HG03066 (cell line): ENCODE results near the gene AIF1L.

Experiments used
- ATAC-seq: cut with Tn5 transposase; IDR thresholded peaks from one replicate; pipeline ENCODE4 v1.9.1; 2021; ENCODE audit warnings: low read depth; ENCODE audit not compliant: unreplicated experiment

The AIF1L gene

GRCh38 chr9:131161585-131161984 is 65.3 kb downstream of the AIF1L start:
- no peak for ATAC-seq

GRCh38 chr9:131162886-131163285 is 66.6 kb downstream of the AIF1L start:
- ATAC-seq = no peak

GRCh38 chr9:131165523-131165922 is 69.2 kb downstream of the AIF1L start:
- no peak for ATAC-seq

GRCh38 chr9:131167146-131167692 is 70.9 kb downstream of the AIF1L start:
- no peak for ATAC-seq

GRCh38 chr9:131167936-131168335 is 71.6 kb downstream of the AIF1L start:
- ATAC-seq = no peak

- no peak for ATAC-seq
Measured at GRCh38 chr9:131169563-131170240, 73.4 kb downstream of the AIF1L start.
